Fibroblast of skin of back (primary cell): ENCODE data around the gene SLC6A19.

Source experiments
- DNase-seq: peaks from one replicate; pipeline ENCODE4 v3.0.0-alpha.2; 2013

SLC6A19 gene

DNA sequence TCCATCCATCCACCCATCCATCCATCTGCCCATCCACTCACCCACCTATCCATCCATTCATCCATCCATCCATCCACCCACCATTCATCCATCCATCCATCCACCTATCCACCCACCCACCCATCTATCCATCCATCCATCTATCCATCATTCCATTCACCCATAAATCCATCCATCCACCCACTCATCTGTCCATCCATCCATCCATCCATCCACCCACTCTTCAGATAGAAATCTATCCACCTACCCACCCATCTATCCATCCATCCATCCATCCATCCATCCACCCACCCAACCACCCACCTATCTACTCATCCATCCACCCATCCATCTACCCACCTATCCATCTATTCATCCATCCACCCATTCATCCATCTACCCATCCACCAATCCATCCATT, 35.0 kb upstream of the SLC6A19 start:
- DNase-seq = no peak

- no peak for DNase-seq
These were observed 34.1 kb upstream of the SLC6A19 start for GRCh38 chr5:1167361-1167727.

DNA sequence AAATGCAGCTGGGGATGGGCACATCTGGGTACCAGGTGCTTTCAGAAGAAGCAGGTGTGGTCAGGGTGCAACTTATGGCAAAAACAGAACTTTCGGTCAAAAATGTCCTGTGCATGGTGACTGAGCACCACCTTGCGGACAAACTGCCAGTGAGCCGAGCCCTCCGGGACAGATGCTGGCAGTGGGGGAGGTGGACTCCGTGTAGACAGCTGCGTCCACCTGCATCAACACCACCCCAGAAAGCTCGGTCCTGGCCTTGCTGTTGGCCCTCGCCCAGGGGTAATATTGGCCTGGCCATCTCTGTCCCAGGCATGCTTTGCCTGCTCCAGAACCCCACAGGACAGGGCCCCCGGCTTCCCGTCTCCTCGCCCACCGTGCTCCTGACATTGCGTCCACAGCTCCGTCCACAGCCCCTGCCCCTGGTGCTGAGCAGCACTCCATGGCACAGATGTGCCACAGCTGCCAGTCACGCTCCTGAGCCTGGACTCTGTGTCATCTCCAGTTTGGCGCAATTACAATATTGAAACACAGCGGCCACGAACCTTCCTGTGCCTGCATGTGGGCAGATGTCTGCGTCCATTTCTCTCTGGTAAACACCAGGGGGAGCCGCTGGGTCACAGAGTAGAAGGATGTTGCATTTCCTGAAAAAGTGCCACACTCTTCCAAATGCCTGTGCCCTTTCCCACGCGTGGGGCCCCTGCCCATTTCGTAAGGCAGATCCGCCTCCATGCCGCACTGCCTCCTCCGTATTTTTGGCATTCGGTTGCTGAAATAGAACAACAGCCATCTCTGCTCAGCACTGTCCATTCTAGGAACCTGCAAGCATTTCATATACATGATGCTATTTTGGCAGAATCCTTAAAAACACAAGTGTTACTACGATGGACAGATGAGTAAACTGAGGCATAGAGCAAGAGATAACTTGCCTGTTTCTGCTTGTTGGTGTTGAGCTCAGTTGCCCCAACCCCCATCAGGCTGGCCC, 33.4 kb upstream of the SLC6A19 start:
- DNase-seq = peak; percentile 60

DNA sequence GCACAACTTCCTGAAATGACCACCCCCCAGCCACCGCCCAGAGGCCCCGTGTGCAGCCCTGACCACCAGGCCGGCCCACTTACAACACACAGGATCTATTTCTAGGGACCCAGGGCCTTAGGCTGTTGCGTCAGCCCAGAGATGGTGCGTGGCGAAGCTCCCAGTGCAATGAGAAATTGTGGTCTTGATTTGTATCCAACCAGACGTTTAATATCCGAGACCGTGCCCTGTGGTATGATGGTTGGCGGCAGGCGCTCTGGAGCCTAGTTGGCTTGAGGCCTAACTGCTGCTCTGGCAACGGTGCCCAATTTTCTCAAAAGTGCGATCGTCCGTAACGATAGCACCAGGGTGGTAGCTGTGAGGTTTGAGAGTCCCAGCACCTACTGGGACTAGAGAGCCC, 32.6 kb upstream of the SLC6A19 start:
- no peak for DNase-seq

DNA sequence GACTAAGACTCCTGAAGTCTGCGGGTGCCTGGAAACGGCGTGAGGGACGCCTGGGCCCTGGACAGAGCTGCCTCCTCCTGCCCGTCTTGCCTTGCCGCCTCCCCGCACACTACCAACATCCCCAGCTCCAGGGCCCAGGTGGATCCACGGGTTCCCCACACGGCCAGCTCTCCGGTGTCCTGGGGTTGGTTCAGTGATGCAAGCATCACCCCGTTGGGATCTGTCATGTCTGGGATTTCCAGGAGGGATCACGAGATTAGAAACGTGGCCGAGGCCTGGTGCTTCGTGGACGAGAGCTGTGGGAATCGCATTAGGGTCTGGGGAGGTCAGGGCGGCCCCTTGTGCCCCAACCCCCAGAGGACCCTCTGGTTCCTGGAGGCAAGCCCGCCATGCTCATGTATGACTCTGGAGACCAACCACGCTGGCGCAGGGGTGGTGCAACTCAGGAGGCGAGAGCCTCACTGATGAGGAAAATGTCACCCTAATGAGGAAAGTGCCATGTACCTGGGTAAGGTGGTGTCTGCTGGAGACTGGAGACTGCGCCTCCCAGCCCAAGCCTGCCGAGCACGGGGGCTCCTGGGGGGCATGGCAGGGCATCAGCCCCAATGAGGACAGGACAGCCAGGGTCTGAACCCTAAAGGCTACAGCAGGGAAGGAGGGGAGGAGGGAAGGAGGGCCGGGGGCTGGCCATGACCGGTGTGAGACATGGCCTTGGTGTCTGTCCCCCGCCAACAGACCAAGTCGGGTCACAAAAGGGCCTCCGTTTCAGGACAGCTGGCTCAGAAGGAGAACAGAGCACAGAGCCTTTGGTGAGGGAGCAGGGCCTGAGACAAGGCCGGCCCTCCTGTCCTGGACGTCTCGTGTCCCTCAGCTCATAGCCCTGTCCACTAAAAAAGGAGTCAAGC, 31.9 kb upstream of the SLC6A19 start:
- no peak for DNase-seq

DNA sequence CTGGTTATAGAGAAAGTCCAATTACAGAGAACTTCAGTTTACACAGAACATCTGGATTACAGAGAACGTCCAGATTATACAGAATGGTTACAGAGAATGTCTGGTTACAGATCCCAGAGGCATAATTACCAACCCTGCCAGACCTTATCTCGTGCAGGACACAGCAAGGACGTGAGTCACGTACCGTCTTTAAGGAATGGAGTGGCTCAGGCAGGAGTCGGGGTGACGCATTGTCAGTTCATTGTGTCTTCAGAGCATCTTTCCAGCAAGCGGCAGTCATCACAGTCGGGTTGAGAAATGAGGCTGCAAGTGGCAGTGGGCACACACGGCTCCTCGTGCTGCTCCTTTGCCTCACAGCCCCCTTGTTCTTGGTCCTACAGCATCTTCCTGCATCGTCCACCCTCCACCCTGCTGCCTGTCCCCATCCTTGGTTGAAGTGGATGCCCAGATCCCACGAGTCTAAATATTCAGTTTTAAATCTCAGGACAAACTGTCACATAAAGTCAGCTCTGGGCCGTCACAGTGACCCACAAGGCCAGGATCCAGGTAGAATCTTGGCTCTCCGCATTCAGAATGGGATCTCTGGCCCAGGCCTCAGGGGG, 30.0 kb upstream of the SLC6A19 start:
- peak; percentile 46 for DNase-seq

- no peak for DNase-seq
These were observed 29.3 kb upstream of the SLC6A19 start for GRCh38 chr5:1172007-1172581.

DNA sequence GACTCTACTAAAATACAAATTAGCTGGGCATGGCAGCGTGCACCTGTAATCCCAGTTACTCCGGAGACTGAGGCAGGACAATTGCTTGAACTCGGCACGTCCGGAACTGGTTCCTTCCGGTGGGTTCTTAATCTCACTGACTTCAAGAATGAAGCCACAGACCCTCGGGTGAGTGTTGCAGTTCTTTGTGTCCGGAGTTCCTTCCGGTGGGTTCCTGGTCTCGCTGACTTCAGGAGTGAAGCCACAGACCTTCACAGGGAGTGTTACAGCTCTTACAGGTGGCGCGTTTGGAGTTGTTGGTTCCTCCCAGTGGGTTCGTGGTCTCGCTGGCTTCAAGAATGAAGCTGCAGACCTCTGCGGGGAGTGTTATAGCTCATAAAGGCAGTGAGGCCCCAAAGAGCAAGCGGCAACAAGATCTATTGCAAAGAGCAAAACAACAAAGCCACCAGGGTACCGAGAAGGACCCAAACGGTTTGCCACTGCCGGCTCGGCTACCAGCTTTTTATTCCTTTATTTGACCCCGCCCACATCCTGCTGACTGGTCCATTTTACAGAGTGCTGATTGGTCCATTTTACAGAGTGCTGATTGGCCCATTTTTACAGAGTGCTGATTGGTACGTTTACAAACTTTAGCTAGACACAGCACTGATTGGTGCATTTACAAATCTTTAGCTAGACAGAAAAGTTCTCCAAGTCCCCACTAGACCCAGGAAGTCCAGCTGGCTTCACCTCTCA, 28.6 kb upstream of the SLC6A19 start:
- no peak for DNase-seq

- DNase-seq = no peak
These were observed 27.8 kb upstream of the SLC6A19 start for GRCh38 chr5:1173485-1174070.

DNA sequence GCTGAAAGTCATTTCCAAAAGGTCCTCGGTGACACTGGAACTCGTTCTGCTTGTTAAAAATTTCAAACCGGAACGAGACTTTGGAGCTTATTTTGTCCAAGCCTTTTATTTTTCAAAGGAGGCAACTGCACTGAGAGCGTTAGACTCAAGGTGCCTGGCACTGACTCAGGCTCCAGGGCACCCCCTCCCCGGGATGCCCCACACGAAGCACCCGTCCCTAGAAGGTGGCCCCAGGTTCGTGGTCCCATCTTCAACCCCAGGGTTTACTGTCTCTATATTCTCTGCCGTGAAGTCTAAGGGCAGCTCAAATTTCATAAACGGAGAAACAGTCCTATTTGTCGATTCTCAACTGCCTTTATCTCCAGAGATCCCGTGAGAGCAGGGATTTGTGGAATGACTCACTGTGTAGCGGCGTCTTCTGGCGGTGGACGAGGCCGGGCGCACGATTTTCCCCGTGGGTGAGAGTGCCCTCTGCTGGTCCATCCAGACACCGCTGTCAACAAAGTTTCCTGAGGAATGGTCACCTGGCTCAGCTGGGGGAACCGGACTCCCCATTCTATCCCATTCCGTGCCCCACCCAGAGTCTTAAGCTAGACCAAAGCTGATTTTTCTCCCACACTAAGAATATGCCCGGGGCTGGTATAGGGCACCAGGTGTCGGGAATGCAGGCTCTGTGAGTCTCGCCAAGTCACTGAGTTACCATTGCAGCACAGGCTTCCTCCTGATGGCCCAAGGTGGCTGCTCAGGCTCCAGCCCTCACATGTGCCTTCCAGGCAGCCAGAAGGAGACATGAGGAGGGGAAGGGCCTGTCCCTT, 27.1 kb upstream of the SLC6A19 start:
- peak; percentile 75 for DNase-seq

- DNase-seq = no peak
These were observed 26.4 kb upstream of the SLC6A19 start for GRCh38 chr5:1175015-1175414.

GRCh38 chr5:1175801-1176472, 25.5 kb upstream of the SLC6A19 start:
- no peak for DNase-seq

- no peak for DNase-seq
These were observed 24.7 kb upstream of the SLC6A19 start for GRCh38 chr5:1176473-1177391.

GRCh38 chr5:1177826-1178528, 23.4 kb upstream of the SLC6A19 start:
- no peak for DNase-seq

DNA sequence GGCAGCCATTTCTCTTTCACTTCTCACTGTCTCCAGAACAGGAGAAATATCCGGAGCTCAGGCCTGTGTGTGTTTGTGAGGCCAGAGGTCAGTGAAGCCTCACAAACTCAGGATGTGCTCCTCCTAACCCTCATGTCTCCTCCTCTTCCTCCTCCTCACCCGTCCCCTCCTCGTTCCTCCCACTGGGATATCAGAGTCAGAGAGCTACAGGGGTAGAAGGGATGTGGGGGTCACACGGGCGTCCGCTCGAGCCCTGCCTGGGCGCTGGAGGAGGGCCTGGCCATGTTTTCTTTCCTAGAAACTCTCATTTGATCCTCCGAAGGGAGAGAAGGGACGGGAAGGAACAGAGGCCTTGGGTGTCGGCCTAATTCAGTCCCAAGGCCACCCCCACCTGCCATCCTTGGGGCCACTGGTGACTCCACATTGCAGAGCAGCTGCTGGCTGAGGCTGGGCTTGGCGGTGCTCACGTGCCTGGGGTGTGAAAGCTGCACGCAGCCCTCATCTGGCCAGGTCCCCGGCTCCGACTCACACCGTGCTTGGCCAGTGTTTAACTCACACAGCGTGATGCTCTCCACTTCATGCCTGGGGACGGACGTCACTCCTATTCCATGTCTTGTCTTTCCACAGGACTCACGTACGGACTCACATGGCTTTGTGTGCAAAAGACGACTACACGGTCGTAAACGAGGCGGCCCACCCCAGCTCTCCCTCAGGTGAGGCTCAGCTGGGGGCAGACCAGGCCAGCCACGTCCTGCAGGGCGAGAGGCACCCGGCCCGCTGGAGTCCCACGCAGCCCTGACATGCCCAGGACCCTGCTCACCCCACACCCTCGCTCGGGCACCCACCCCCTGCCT, 22.6 kb upstream of the SLC6A19 start:
- no peak for DNase-seq

DNA sequence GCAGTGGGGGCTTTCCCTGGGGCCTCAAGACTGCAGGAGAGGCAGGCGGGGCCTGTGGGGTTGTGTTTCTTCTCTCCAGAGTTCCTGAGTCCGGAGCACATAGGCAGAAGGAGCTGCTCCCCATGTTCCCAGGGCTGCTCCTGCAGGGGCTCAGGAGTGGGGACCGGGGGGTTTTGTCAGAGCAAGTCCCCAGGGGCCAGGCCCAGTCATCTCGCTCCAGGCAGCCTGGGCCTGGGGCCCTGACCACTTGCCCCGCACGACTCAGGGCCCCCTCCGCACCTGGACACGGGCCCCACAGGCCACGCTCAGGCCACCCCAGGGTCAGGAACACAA, 22.0 kb upstream of the SLC6A19 start:
- no peak for DNase-seq

- DNase-seq = no peak
These were observed 21.3 kb upstream of the SLC6A19 start for GRCh38 chr5:1180096-1180495.
